ENCODE results near the gene ARL3. TPM values are rescaled to one million over a fixed set of nuclear protein-coding genes. Genes with fewer than 3 reads are reported as not detected.

The ARL3 gene
- total and polyA plus RNA-seq, 2 experiments from 2014 or later = 8.5 to 22.6 TPM

DNA sequence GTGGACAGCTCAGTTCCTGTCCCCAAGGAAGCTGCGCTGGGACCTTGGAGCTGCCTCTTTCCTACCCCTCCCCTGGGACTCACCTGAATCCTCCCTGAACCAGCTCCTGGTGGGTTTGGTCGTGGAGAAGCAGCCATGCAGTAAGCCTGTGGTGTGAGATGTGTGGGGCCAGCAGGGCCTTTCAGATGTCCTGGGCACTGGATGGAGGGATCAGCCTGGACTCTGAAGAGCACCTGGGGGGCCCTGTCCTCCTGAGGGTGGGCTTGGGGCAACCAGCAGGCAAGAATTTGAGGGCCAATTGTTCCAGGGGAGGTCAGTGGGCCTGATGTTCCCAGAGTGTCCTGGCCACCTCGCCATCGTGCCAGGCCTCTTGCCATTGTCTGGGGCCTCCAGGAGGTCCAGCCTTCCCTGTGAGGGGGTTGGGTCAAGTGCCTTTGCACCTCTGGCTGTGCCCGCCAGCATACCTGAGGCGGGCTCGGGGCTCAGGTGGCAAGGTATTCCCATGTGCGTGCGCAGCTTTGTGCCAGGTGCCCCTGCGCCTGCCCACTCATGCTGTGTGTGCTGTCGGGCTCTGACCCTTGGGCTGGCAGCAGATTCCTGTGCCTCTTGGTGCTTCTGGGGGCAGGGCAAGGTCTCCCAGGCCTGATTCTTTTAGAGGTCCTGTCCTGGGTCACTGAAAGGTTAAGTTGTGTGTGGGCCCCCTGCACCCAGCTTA, 62.6 kb downstream of the ARL3 start (continued):
- TF ChIP-seq, protein P1, sequence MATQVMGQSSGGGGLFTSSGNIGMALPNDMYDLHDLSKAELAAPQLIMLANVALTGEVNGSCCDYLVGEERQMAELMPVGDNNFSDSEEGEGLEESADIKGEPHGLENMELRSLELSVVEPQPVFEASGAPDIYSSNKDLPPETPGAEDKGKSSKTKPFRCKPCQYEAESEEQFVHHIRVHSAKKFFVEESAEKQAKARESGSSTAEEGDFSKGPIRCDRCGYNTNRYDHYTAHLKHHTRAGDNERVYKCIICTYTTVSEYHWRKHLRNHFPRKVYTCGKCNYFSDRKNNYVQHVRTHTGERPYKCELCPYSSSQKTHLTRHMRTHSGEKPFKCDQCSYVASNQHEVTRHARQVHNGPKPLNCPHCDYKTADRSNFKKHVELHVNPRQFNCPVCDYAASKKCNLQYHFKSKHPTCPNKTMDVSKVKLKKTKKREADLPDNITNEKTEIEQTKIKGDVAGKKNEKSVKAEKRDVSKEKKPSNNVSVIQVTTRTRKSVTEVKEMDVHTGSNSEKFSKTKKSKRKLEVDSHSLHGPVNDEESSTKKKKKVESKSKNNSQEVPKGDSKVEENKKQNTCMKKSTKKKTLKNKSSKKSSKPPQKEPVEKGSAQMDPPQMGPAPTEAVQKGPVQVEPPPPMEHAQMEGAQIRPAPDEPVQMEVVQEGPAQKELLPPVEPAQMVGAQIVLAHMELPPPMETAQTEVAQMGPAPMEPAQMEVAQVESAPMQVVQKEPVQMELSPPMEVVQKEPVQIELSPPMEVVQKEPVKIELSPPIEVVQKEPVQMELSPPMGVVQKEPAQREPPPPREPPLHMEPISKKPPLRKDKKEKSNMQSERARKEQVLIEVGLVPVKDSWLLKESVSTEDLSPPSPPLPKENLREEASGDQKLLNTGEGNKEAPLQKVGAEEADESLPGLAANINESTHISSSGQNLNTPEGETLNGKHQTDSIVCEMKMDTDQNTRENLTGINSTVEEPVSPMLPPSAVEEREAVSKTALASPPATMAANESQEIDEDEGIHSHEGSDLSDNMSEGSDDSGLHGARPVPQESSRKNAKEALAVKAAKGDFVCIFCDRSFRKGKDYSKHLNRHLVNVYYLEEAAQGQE (IDR thresholded peaks at IDR 0.05; ENCODE audit: unreplicated experiment) = no peak
- TF ChIP-seq, protein P2, sequence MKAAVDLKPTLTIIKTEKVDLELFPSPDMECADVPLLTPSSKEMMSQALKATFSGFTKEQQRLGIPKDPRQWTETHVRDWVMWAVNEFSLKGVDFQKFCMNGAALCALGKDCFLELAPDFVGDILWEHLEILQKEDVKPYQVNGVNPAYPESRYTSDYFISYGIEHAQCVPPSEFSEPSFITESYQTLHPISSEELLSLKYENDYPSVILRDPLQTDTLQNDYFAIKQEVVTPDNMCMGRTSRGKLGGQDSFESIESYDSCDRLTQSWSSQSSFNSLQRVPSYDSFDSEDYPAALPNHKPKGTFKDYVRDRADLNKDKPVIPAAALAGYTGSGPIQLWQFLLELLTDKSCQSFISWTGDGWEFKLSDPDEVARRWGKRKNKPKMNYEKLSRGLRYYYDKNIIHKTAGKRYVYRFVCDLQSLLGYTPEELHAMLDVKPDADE (IDR thresholded peaks at IDR 0.05) = no peak

DNA sequence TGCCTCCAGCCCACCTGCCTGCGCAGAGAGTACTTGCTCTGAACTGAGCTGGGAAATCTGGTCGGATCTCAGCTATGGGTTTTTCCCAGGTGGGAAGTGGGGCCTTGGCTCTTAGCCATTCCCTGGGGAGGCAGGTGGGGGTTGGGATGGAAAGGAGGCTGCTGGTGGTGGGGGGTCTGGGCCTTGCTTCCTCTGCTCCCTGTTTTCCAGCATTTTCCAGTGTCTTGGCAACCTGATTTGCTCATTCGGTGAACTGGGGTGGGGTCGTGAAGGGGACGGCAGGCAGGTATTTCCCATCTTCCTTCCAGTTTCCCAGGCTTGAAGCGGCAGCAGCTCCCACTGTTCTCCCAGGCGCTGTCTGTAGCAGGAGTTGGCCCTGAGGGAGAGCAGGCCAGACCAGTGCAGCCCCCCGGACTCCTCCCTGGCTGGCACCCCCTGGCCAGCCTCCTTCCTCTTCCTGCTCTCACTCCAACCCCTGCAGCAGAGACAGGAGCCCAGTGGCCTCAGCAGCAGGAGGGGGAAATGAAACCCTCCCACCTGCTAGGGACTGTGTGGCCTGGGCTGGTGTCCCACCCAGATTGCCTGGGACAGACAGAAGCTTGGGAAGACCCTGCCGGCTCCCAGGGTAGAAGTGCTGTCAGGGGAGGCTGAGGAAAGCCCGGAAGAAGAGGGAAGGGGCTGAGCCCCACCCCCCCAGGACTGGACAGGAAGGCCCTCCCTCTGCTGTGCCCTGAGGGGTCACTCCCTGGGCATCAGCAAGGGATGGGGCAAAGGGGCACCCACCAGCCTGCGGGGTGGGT, 63.3 kb downstream of the ARL3 start:
- Histone ChIP-seq H3K79me2 (replicated peaks; ENCODE audit: insufficient read depth) (peaks cover 70% of the 10 kb centered on the region), H3K27ac (ENCODE audit: low read depth) (no peak overlapping the region), H3K27me3 (ENCODE audit: insufficient read depth) (no peaks in the 10 kb centered on the region), H3K4me2 (peak overlapping the region; percentile 57; the same call in 1 of the 2 replicates), H2AFZ (no peak overlapping the region), H3K9me2 (ENCODE audit: insufficient read depth) (no peaks in the 10 kb centered on the region), H3K4me3 (no peak overlapping the region), H3K4me1 (ENCODE audit: insufficient read depth) (peaks cover 36% of the 10 kb centered on the region), H3F3A (replicated peaks; ENCODE audit: low read depth) (no peaks in the 10 kb centered on the region), H3K36me3 (ENCODE audit: insufficient read depth) (no peaks in the 10 kb centered on the region), H4K20me1 (replicated peaks; ENCODE audit: insufficient read depth) (peaks cover 13% of the 10 kb centered on the region; the same call in 1 of the 2 replicates)
- Mint-ChIP-seq H3K4me3 (no peak overlapping the region), H3K27me3 (ENCODE audit: insufficient read depth, low read depth, poor library complexity) (peaks cover 24% of the 10 kb centered on the region), H3K9me3 (no peaks in the 10 kb centered on the region), H3K27ac (peak overlapping the region; percentile 48; the same call in 1 of the 2 replicates), H3K36me3 (ENCODE audit: low read depth) (peaks cover 13% of the 10 kb centered on the region), H3K4me1 (peaks cover 62% of the 10 kb centered on the region)
- DNase-seq (ENCODE audit: low spot score) (no peak), ATAC-seq (no peak)
- no peak for TF ChIP-seq EZH2phosphoT487 (IDR thresholded peaks at IDR 0.05; ENCODE audit: unreplicated experiment)
- TF ChIP-seq, protein P3, sequence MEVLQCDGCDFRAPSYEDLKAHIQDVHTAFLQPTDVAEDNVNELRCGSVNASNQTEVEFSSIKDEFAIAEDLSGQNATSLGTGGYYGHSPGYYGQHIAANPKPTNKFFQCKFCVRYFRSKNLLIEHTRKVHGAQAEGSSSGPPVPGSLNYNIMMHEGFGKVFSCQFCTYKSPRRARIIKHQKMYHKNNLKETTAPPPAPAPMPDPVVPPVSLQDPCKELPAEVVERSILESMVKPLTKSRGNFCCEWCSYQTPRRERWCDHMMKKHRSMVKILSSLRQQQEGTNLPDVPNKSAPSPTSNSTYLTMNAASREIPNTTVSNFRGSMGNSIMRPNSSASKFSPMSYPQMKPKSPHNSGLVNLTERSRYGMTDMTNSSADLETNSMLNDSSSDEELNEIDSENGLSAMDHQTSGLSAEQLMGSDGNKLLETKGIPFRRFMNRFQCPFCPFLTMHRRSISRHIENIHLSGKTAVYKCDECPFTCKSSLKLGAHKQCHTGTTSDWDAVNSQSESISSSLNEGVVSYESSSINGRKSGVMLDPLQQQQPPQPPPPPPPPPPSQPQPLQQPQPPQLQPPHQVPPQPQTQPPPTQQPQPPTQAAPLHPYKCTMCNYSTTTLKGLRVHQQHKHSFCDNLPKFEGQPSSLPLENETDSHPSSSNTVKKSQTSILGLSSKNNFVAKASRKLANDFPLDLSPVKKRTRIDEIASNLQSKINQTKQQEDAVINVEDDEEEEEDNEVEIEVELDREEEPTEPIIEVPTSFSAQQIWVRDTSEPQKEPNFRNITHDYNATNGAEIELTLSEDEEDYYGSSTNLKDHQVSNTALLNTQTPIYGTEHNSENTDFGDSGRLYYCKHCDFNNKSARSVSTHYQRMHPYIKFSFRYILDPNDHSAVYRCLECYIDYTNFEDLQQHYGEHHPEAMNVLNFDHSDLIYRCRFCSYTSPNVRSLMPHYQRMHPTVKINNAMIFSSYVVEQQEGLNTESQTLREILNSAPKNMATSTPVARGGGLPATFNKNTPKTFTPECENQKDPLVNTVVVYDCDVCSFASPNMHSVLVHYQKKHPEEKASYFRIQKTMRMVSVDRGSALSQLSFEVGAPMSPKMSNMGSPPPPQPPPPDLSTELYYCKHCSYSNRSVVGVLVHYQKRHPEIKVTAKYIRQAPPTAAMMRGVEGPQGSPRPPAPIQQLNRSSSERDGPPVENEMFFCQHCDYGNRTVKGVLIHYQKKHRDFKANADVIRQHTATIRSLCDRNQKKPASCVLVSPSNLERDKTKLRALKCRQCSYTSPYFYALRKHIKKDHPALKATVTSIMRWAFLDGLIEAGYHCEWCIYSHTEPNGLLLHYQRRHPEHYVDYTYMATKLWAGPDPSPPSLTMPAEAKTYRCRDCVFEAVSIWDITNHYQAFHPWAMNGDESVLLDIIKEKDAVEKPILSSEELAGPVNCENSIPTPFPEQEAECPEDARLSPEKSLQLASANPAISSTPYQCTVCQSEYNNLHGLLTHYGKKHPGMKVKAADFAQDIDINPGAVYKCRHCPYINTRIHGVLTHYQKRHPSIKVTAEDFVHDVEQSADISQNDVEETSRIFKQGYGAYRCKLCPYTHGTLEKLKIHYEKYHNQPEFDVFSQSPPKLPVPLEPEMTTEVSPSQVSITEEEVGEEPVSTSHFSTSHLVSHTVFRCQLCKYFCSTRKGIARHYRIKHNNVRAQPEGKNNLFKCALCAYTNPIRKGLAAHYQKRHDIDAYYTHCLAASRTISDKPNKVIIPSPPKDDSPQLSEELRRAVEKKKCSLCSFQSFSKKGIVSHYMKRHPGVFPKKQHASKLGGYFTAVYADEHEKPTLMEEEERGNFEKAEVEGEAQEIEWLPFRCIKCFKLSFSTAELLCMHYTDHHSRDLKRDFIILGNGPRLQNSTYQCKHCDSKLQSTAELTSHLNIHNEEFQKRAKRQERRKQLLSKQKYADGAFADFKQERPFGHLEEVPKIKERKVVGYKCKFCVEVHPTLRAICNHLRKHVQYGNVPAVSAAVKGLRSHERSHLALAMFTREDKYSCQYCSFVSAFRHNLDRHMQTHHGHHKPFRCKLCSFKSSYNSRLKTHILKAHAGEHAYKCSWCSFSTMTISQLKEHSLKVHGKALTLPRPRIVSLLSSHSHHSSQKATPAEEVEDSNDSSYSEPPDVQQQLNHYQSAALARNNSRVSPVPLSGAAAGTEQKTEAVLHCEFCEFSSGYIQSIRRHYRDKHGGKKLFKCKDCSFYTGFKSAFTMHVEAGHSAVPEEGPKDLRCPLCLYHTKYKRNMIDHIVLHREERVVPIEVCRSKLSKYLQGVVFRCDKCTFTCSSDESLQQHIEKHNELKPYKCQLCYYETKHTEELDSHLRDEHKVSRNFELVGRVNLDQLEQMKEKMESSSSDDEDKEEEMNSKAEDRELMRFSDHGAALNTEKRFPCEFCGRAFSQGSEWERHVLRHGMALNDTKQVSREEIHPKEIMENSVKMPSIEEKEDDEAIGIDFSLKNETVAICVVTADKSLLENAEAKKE (CRISPR knock-in tag; IDR thresholded peaks at IDR 0.05) = no peak
- TF ChIP-seq CREB1 (CRISPR knock-in tag; IDR thresholded peaks at IDR 0.05; ENCODE audit: low read depth) = no peak
- TF ChIP-seq ZNF331 (CRISPR knock-in tag; IDR thresholded peaks at IDR 0.05; ENCODE audit: low read depth) = no peak
- TF ChIP-seq STAT1 (IDR thresholded peaks at IDR 0.05; ENCODE audit: unreplicated experiment) = no peak
- no peak for TF ChIP-seq NANOG (IDR thresholded peaks at IDR 0.05; ENCODE audit: borderline replicate concordance)
- no peak for TF ChIP-seq EZH2 (IDR thresholded peaks at IDR 0.05; ENCODE audit: low read depth, unreplicated experiment)
- TF ChIP-seq POLR2AphosphoS5 (IDR thresholded peaks at IDR 0.05; ENCODE audit: low read depth) = no peak
- TF ChIP-seq ZNF114 (CRISPR knock-in tag; IDR thresholded peaks at IDR 0.05) = no peak
